ENCODE data around the gene GPR180.

DNA sequence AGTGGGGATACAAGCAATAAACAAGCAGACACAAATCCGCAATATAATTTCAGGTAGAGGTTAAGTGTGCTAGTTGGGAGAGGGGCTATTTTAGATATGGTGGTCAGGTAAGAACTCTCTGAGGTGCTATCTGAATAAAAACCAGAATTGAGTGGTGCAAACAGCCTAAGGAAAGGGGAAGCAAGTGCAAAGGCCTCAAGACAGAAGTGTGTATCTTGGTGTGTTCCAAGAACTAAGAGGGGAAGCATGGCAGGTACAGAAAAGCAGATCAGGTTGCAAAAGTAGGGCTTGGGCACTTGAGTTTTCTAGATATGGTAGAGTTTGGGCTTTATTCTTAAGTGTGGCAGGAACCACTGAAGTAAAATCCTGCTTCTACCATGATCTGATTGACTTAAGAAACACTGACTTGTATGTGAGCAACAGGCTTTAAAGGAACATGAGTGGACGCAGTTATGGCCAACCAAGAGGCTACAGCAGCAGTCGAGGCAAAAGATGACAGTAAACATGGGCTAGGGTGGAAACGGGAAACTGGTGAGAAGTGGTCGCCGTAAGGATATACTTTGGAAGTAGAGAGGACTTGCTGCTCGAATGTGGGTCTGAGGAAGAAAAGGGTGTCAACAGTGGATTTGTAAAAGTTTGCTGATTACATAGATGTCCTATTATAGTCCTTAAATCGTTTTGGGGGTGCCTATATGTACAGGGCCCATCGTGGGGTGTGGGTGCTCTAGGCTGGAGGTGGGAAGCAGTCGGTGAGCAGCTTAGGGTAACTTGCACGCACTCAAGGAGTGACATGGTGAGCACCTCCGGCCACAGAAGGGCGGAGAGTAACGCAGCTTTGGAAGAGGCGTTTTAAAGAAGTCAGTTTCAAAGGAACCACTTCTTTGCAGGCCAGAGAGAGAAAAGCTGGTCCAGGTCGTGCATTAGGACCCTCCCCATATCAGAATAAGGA is 6.4 kb upstream of the GPR180 start:
- TF ChIP-seq TCF12 (IDR thresholded peaks at IDR 0.05; ENCODE audit: low read depth) (no peak), RAD21 (IDR thresholded peaks at IDR 0.05; ENCODE audit: low read depth) (no peak)
- TF ChIP-seq, protein P1, sequence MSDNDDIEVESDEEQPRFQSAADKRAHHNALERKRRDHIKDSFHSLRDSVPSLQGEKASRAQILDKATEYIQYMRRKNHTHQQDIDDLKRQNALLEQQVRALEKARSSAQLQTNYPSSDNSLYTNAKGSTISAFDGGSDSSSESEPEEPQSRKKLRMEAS (IDR thresholded peaks at IDR 0.05): no peak

Measured in Ishikawa (cell line).